GM13977 (cell line): Measurements from ENCODE around the gene EEF1E1.

Experiments used
- DNase-seq: peaks from one replicate; pipeline ENCODE4 v3.0.0; 2012; ENCODE audit warnings: low spot score
- in situ Hi-C: fragments of 300-500 bp; cut with MboI; formaldehyde crosslinking; loops from one replicate; pipeline ENCODE4 v1.12.0; 2022; ENCODE audit warnings: low sequenced_read_pairs, low pct_unique_long_range_greater_than_20kb, mixed read lengths, inconsistent platforms; ENCODE audit not compliant: unreplicated experiment
- TF ChIP-seq, protein P1 (sequence below): IDR thresholded peaks from 2 replicates; pipeline ENCODE4 v1.5.1; 2012; ENCODE audit warnings: mild to moderate bottlenecking, control low read depth; ENCODE audit not compliant: insufficient read depth; ENCODE audit errors: extremely low read depth, missing control alignments

Gene EEF1E1

DNA sequence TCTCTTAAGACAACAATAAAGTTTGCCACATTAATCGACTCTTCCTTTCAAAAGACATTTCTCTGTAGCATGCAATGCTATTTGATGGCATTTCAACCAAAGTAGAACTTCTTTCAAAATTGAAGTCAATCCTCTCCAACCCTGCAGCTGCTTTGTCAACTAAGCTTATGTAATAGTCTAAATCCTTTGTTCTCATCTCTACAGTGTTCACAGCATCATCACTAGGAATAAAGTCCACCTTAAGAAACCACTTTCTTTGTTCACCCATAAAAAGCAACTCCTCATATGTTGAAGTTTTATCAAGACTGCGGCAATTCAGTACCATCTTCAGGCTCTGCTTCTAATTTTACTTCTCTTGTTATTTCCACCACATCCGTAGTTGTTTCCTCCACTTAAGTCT, 26.6 kb downstream of the EEF1E1 start:
- no peak for DNase-seq
- TF ChIP-seq, protein P1, sequence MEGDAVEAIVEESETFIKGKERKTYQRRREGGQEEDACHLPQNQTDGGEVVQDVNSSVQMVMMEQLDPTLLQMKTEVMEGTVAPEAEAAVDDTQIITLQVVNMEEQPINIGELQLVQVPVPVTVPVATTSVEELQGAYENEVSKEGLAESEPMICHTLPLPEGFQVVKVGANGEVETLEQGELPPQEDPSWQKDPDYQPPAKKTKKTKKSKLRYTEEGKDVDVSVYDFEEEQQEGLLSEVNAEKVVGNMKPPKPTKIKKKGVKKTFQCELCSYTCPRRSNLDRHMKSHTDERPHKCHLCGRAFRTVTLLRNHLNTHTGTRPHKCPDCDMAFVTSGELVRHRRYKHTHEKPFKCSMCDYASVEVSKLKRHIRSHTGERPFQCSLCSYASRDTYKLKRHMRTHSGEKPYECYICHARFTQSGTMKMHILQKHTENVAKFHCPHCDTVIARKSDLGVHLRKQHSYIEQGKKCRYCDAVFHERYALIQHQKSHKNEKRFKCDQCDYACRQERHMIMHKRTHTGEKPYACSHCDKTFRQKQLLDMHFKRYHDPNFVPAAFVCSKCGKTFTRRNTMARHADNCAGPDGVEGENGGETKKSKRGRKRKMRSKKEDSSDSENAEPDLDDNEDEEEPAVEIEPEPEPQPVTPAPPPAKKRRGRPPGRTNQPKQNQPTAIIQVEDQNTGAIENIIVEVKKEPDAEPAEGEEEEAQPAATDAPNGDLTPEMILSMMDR: no peak
- in situ Hi-C loops: no loop called here

DNA sequence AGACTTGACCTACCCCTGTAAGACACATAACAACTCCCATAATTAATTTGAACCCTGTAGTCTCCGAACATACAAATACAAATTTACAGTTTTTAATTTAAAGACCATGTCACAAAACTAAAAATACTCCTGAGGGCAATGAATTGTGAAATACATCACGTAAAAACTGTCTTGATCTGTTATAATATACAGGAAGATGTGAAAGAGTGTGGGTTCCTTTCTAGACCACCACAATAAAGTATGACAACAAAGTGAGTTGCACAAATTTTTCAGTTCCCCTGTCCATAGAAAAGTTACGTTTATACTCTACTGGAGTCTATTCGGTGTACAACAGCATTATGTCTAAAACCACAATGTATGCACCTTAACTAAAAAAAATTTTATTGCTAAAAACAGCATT, 27.2 kb downstream of the EEF1E1 start:
- DNase-seq: no peak
- in situ Hi-C loops: no loop called here
- TF ChIP-seq, protein P1: no peak

DNA sequence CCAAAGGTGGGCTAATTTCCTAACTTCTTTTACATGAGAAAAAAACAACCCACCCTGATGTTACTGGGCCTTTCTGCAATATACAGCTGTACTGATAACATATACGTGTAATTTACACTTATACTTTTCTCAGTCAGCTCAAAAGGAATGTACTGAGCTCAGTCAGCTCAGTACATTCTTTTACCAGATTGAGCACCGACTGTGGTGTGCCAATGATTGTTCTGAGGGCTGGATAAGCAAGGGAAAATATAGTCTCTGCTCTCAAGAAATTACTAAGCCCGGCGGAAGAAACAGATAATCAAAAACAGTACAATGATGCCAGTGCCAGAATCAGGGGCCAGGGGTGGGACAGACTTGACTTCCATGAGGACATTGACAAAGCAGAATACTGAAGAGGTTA, 28.1 kb downstream of the EEF1E1 start:
- in situ Hi-C loops: no loop called here
- TF ChIP-seq, protein P1: no peak
- DNase-seq: no peak

DNA sequence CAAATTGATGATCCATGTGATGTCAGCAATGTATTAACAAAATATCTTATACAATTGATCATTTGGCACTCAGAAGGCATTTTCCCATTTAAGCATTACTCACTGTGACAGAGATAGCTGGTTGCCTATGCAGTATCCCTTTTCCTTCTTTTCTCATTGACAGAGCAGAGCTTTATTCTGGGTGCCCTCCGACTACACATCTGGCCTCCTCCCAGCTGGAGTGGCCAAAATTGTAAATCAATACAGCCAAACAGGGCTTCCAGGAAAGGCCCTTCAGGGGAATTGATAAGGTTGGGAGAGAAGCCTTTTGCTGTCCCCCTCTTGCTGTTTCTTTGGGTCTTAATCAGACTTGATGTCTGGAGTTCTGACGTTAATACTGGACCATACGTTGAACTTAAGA, 28.6 kb downstream of the EEF1E1 start:
- DNase-seq: no peak
- TF ChIP-seq, protein P1: no peak
- in situ Hi-C loops: no loop called here

DNA sequence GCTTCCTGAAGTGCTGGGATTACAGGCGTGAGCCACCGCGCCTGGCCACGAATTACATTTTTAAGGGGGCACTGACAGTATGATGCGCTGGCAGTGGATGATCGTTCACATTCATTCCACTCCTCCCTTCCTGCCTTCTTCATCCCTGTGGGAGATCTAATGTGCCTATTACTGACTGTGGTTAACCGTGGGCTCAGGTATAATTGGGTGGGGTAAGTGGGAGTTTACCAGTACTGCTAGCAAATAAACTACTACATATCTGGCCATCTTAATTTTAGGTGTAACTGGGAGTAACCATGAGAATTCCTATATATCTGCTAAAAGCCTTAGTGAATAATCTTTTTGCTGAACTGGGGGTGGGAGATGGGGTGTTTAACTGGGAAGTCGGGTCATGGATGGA, 31.6 kb downstream of the EEF1E1 start:
- in situ Hi-C loops: no loop called here
- no peak for DNase-seq
- TF ChIP-seq, protein P1: no peak

DNA sequence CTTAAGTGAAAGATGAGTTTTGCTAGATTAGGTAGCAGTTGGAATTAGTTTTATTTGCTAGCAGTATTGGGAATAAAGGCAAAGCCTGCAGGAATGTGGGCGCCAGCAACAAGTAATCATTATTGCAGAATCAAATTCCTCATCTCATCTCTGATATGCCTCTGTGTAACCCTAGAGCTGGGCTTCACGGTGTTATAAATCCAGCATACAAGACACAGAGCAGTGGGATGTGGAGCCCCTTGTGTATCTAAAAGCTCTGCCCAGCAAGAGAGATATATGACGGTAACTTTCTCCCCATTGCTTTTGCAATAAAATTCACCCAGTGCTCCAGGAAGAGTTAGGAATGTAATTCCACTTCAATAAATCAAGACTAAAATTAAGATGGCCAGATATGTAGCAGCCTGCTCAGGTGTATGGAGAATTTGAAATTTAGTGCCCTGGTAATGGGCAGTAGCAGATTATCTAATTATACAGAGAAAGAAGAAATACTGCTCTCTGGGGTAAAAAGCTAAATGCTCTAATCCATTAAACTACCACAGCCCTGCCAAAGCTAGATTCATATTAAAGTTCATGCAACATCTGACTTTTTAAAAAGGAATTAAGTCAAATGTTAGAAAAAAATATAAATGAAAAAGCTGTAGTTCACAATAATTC, 32.6 kb downstream of the EEF1E1 start:
- in situ Hi-C loops: no loop called here
- DNase-seq: no peak
- TF ChIP-seq, protein P1: no peak
